Measurements from ENCODE around the gene ARID4B. TPM values are rescaled to one million over a fixed set of nuclear protein-coding genes. Genes with fewer than 3 reads are reported as not detected.
A peak's percentile ranks its signal among the peaks of the same experiment; 100 is the strongest.

Gene ARID4B
- total and polyA plus RNA-seq, 2 of the 13 experiments (the other 11 are each of a cell fraction or from before 2014, with no cell fraction given), result 9.7 to 24.6 TPM

DNA sequence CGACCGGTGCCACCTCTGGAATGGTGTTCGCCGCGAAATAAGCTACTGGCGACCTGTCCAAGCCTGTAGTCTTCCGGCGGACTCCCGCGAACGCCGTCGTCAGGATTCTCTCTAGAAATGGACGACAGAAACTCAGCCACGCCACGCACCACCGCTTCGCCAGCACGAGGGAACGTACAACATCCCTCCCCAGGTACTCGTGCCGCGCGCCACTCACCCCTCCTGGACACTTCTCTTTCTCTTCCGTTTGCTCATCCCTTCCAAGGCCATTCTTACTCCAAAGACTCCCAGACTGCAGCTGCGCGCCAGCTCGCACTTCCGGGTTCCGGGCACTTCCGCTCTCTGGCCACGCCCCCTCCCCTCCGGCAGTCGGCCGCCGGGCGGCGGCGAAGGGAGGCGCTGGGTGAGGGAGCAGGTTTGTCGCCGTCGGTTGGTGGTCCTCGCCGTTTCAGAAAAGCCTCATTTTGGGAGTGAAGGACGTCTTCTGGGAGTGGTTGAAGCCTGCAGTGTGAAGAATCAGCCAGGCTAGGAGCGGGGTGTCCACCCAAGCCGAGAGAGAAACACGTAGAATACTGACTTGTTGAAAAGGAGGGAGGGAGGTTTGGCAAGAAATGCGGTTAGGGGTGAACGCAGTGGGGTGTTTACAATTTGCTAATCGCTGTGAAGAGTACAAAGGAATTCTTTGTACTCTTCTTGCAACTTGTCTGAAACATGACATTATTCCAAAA, 166.9 kb downstream of the ARID4B start, which contains the start of gene RBM34 (continued):
- TF ChIP-seq TFDP2 (CRISPR knock-in tag; IDR thresholded peaks at IDR 0.05), result peak; percentile 90
- TF ChIP-seq, protein P1, sequence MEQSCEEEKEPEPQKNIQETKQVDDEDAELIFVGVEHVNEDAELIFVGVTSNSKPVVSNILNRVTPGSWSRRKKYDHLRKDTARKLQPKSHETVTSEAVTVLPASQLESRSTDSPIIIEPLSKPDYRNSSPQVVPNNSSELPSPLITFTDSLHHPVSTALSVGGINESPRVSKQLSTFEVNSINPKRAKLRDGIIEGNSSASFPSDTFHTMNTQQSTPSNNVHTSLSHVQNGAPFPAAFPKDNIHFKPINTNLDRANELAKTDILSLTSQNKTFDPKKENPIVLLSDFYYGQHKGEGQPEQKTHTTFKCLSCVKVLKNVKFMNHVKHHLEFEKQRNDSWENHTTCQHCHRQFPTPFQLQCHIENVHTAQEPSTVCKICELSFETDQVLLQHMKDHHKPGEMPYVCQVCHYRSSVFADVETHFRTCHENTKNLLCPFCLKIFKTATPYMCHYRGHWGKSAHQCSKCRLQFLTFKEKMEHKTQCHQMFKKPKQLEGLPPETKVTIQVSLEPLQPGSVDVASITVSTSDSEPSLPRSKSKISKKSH (CRISPR knock-in tag; IDR thresholded peaks at IDR 0.05; ENCODE audit: borderline replicate concordance), result peak; percentile 96
- TF ChIP-seq ZBTB21 (CRISPR knock-in tag; IDR thresholded peaks at IDR 0.05), result no peak
- TF ChIP-seq IRF9 (CRISPR knock-in tag; IDR thresholded peaks at IDR 0.05; ENCODE audit: borderline replicate concordance), result no peak
- peak; percentile 100 for TF ChIP-seq ELF1 (CRISPR knock-in tag; IDR thresholded peaks at IDR 0.05)
- peak; percentile 72; the same call in 1 of the 2 replicates for TF ChIP-seq ZNF292 (CRISPR knock-in tag; IDR thresholded peaks at IDR 0.05; ENCODE audit: borderline replicate concordance, low read depth)
- peak; percentile 79; the same call in 1 of the 2 replicates for TF ChIP-seq MLXIP (CRISPR knock-in tag; IDR thresholded peaks at IDR 0.05; ENCODE audit: borderline replicate concordance)
- TF ChIP-seq CBX2 (IDR thresholded peaks at IDR 0.05; ENCODE audit: low read depth, low read length), result no peak
- TF ChIP-seq CBX2 (CRISPR knock-in tag; IDR thresholded peaks at IDR 0.05; ENCODE audit: low read depth), result no peak
- TF ChIP-seq, protein P2, sequence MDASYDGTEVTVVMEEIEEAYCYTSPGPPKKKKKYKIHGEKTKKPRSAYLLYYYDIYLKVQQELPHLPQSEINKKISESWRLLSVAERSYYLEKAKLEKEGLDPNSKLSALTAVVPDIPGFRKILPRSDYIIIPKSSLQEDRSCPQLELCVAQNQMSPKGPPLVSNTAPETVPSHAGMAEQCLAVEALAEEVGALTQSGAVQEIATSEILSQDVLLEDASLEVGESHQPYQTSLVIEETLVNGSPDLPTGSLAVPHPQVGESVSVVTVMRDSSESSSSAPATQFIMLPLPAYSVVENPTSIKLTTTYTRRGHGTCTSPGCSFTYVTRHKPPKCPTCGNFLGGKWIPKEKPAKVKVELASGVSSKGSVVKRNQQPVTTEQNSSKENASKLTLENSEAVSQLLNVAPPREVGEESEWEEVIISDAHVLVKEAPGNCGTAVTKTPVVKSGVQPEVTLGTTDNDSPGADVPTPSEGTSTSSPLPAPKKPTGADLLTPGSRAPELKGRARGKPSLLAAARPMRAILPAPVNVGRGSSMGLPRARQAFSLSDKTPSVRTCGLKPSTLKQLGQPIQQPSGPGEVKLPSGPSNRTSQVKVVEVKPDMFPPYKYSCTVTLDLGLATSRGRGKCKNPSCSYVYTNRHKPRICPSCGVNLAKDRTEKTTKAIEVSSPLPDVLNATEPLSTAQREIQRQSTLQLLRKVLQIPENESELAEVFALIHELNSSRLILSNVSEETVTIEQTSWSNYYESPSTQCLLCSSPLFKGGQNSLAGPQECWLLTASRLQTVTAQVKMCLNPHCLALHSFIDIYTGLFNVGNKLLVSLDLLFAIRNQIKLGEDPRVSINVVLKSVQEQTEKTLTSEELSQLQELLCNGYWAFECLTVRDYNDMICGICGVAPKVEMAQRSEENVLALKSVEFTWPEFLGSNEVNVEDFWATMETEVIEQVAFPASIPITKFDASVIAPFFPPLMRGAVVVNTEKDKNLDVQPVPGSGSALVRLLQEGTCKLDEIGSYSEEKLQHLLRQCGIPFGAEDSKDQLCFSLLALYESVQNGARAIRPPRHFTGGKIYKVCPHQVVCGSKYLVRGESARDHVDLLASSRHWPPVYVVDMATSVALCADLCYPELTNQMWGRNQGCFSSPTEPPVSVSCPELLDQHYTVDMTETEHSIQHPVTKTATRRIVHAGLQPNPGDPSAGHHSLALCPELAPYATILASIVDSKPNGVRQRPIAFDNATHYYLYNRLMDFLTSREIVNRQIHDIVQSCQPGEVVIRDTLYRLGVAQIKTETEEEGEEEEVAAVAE (CRISPR knock-in tag; IDR thresholded peaks at IDR 0.05; ENCODE audit: borderline replicate concordance), result peak; percentile 63
- TF ChIP-seq ZFP36L2 (CRISPR knock-in tag; IDR thresholded peaks at IDR 0.05), result no peak; the same call in 1 of the 2 replicates
- peak; percentile 67; the same call in 1 of the 2 replicates for TF ChIP-seq ZHX1 (CRISPR knock-in tag; IDR thresholded peaks at IDR 0.05; ENCODE audit: low read depth)
- TF ChIP-seq NFKBIZ (CRISPR knock-in tag; IDR thresholded peaks at IDR 0.05), result peak; percentile 77
- no peak for TF ChIP-seq MBD4 (IDR thresholded peaks at IDR 0.05; ENCODE audit: borderline replicate concordance, low read length)

Data from HepG2 (cell line).